ENCODE results near the gene PPM1L.

The PPM1L gene

DNA sequence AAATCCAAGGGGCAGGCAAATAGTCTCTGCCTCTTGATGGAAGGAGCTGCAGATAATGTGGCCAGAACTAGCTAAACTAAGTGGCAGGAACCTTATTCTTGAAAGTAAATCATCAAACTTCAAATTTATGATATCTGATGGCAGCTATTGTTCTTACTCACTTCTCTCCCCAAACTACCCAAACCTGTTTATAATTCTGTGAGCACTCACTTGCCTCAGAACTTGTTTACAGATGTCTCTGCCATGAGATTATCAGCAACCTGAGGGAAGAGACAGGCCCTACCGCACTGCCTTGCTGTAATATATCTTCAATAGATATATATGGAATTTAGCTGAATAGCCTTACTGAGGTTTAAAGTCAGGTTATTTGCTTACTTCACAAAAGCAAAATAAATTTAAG, 351.3 kb downstream of the PPM1L start:
- no peak for DNase-seq

DNA sequence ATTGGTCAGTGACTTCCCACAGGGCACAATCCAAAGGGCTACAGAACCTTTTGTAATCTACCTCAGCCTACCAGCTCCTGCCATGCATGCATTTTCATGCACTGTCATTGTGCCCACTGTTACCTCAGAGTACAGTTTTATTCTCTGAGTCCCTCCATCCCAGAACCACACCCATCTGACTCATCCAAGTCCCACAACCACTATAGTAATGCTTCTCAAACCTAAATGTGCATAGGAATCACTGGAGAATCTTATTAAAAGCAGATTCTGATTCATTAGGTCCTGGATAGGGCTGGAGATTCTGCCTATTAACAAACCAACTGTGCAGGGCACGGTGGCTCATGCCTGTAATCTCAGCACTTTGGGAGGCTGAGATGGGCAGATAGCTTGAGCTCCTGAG, 352.8 kb downstream of the PPM1L start:
- no peak for DNase-seq

DNA sequence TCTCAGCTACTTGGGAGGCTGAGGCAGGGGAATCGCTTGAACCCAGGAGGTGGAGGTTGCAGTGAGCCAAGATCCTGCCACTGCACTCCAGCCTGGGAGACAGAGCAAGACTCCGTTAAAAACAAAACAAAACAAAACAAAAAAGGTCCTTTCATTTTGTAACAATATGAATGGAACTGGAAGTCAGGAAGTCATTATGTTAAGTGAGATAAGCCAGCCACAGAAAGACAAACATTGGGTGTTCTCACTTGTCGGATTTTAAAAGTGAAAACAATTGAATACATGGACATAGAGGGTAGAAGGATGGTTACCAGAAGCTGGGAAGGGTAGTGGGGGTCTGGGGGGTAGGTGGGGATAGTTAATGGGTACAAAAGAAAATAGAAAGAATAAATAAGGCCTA, 361.6 kb downstream of the PPM1L start:
- no peak for DNase-seq

DNA sequence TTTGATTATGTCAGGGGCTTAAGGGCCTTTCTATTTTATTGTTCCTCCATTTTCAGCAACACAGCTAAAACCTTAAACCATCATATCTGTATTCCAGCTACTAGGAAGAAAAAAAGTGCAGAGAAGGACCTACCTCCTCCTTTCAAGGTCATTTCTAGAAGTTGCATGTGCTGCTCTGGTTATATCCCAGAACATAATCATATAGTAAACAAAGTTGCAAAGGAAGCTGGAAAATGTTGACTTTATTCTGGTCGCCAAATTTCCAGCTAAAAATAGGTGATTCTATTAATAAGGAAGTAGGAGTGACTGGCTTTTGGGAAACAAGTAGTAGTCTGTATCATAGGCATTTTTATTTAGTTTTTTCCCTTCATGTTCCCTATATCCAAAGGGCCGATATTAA, 370.5 kb downstream of the PPM1L start:
- no peak for DNase-seq
